Hematopoietic multipotent progenitor cell treated with erythropoietin and hydrocortisone succinate and interleukin-3 and kit ligand, for 6 days (in vitro differentiated cells): ENCODE data around the gene JAKMIP1.

Source experiments
- DNase-seq: peaks from one replicate; pipeline ENCODE4 v3.0.0-alpha.2; 2015

JAKMIP1 gene

GRCh38 chr4:6114601-6115000, 85.7 kb downstream of the JAKMIP1 start:
- no peak for DNase-seq

- no peak for DNase-seq
Observed at GRCh38 chr4:6114181-6114580, 86.2 kb downstream of the JAKMIP1 start.

- no peak for DNase-seq
Observed at GRCh38 chr4:6113641-6114040, 86.7 kb downstream of the JAKMIP1 start.

GRCh38 chr4:6112606-6113290, 87.6 kb downstream of the JAKMIP1 start:
- DNase-seq = no peak

- DNase-seq = no peak
Observed at GRCh38 chr4:6111354-6111960, 88.9 kb downstream of the JAKMIP1 start.

GRCh38 chr4:6110681-6111353, 89.5 kb downstream of the JAKMIP1 start:
- DNase-seq = no peak

GRCh38 chr4:6109842-6110560, 90.3 kb downstream of the JAKMIP1 start:
- no peak for DNase-seq

GRCh38 chr4:6107886-6108285, 92.5 kb downstream of the JAKMIP1 start:
- DNase-seq = no peak

- no peak for DNase-seq
Observed at GRCh38 chr4:6107114-6107791, 93.1 kb downstream of the JAKMIP1 start.

- DNase-seq = no peak
Observed at GRCh38 chr4:6106156-6106555, 94.2 kb downstream of the JAKMIP1 start.

- no peak for DNase-seq
Observed at GRCh38 chr4:6105311-6105911, 94.9 kb downstream of the JAKMIP1 start.

- DNase-seq = no peak
Observed at GRCh38 chr4:6104541-6105130, 95.7 kb downstream of the JAKMIP1 start.

- no peak for DNase-seq
Observed at GRCh38 chr4:6097581-6097980, 102.8 kb downstream of the JAKMIP1 start.

GRCh38 chr4:6095897-6096296, 104.5 kb downstream of the JAKMIP1 start:
- no peak for DNase-seq

- peak; percentile 15 for DNase-seq
Observed at GRCh38 chr4:6095023-6095752, 105.2 kb downstream of the JAKMIP1 start.

- DNase-seq = no peak
Observed at GRCh38 chr4:6093671-6094070, 106.7 kb downstream of the JAKMIP1 start.

- DNase-seq = no peak
Observed at GRCh38 chr4:6092971-6093370, 107.4 kb downstream of the JAKMIP1 start.

- no peak for DNase-seq
Observed at GRCh38 chr4:6092131-6092530, 108.2 kb downstream of the JAKMIP1 start.

- DNase-seq = no peak
Observed at GRCh38 chr4:6090931-6091330, 109.4 kb downstream of the JAKMIP1 start.

GRCh38 chr4:6088950-6089349, 111.4 kb downstream of the JAKMIP1 start:
- no peak for DNase-seq

GRCh38 chr4:6087669-6088341, 112.5 kb downstream of the JAKMIP1 start:
- peak; percentile 15 for DNase-seq
